GM21737 (cell line): ENCODE measurements around the gene PRR16.
"Not testable (repeated sequence)": the region's sequence is repeated elsewhere in the genome, so short reads cannot be mapped to it uniquely, and the experiment has no call there.

ENCODE experiments used
- ATAC-seq: cut with Tn5 transposase; IDR thresholded peaks from one replicate; pipeline ENCODE4 v1.9.1; 2021; ENCODE audit warnings: mild to moderate bottlenecking, moderate library complexity; ENCODE audit not compliant: unreplicated experiment

Gene PRR16

GRCh38 chr5:120632430-120632829, 168.3 kb downstream of the PRR16 start:
- no peak for ATAC-seq

GRCh38 chr5:120638449-120638848, 174.3 kb downstream of the PRR16 start:
- ATAC-seq = no peak

- ATAC-seq = no peak
These were observed 176.7 kb downstream of the PRR16 start for GRCh38 chr5:120640778-120641177.

GRCh38 chr5:120644516-120644915, 180.4 kb downstream of the PRR16 start:
- no peak for ATAC-seq

DNA sequence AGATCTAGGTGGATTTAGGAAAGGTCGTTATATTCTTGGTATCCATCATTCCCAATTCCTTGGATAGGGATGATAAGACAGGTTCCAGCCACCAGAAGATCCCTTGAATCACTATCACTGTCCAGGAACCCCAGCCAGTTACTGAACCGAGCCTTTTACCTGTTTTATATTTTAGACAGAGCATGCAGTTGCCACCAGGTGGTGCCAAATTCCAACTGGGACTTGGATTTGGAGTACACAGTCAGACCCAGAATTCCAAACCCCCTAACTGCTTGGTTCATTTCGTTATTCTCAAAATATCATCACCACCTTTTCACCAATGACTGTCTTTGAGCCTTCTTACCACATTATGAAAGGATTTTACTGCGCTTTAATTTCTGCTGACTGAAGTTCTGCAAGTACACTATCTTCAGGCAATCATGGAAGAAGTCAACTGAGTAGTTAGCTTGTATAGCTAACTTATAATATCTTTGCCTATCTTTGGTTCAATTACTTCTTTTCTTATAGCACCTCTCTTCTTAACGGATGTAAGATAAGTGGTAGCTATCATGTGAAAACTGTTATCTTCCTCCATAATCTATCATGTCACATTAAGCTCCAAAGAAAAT, 191.8 kb downstream of the PRR16 start:
- ATAC-seq = peak; percentile 65

GRCh38 chr5:120657104-120657503, 193.0 kb downstream of the PRR16 start:
- no peak for ATAC-seq

DNA sequence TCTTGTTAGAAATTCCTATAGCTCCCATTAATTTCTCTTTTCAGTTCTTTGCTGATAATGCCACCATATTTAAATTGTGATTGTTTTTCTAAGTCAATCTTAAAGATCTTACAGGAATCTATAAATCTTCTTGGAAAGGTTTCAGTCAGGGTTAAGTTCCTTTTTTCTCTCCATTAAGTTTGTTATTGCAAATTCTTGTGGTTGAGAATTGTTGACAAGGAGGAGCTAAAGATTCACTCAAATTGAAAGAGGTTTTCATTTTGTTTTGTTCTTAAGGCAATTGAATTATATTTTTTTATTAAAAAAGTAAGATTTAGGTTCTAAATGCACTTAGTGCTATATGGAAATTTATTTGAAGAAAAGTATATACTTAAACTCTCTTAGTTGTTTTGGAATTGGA, 213.4 kb downstream of the PRR16 start:
- ATAC-seq = no peak

GRCh38 chr5:120678279-120678678, 214.2 kb downstream of the PRR16 start:
- ATAC-seq = no peak

GRCh38 chr5:120682851-120683250, 218.8 kb downstream of the PRR16 start:
- ATAC-seq = no peak

DNA sequence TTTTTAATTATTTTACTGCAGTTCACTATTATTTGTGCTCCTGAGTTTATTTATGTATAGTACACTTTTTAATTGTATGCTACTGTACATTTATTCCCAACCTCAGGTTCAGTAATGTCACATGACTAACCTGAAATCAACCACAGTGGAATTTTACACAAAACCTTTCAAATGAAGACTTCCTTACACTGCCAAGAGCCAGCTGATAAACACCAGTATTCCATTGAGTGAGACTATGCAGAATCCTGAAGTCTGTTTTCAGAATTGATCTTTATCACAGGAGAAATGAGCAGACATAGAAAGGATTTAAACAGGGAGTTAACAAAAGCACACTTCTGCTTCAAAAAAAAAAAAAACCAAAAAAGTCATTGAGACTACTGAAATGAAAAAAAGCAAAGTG, 219.5 kb downstream of the PRR16 start:
- ATAC-seq = no peak

DNA sequence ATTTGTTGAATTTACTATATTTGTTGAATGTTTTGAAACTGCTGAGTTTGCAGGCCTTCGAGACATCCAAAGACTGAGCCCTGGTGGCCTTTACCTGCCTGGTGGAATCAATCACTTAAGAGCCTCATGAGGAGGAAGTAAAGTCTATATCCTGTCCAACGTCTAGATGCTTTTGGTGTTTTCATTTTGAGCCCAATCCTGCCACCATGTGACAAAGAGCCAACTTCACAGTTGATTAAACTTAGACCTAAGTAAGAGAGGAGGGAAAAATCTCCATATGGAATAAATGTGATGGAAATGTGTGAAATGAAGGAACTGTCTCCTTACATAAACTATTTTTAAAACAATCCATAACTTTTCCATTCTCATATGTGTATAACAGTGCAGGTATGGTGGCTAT, 220.1 kb downstream of the PRR16 start:
- ATAC-seq = no peak

DNA sequence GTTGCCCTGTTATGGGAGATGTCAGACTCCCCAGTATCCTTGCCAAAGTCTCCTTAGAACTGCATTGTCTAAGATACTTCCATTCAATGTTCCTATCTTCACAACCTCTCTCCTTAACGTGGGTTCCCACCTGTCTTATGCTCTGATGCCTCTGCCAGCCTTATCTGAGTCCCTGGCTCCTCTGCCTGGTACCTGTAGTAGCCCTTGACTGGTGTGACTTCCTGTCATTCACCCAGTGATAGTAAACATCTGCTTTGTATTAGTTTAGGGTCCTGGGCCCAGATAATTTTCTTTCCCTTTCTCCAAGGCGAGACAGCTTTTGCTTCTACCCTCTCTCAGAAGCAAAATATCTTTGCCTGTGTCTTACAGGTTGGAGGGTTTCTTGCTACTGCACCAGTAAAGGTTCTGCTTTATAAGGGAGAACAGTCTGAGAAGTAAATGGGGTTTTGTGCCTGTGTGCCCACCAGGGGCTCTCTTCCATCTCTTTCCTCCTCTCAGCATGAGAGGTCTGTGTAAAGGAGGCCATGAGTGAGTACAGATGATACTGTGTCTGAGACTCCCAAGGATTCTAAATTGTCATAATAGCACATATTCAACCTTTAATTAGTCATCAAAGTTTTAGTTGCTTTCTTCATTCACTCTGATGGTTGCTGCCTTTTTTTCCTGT, 220.8 kb downstream of the PRR16 start:
- no peak for ATAC-seq

- no peak for ATAC-seq
These were observed 226.7 kb downstream of the PRR16 start for GRCh38 chr5:120690621-120691407.

DNA sequence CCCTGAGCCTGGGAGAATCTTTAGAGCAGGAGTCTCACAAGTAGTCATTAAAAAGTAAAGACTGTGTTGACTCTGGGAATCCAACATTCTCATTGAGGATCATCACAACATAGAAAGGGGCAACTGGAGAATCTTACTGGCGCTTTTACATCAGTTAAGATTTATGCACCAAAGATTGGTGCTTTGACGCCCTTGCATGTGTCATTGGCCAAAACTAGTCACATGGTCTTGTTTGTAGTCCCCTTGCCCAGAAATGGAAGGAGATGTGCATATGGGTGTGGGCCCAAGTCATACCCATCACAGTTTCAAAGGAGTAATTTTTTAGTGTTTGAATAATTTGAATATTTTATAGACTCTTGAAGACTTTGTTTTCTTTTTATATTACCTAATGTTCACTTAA, 228.2 kb downstream of the PRR16 start:
- no peak for ATAC-seq

GRCh38 chr5:120695368-120695880, 231.3 kb downstream of the PRR16 start:
- ATAC-seq = no peak

GRCh38 chr5:120697147-120697546, 233.0 kb downstream of the PRR16 start:
- no peak for ATAC-seq

GRCh38 chr5:120697670-120698327, 233.7 kb downstream of the PRR16 start:
- ATAC-seq = not testable (repeated sequence)

GRCh38 chr5:120700653-120701052, 236.6 kb downstream of the PRR16 start:
- not testable (repeated sequence) for ATAC-seq

DNA sequence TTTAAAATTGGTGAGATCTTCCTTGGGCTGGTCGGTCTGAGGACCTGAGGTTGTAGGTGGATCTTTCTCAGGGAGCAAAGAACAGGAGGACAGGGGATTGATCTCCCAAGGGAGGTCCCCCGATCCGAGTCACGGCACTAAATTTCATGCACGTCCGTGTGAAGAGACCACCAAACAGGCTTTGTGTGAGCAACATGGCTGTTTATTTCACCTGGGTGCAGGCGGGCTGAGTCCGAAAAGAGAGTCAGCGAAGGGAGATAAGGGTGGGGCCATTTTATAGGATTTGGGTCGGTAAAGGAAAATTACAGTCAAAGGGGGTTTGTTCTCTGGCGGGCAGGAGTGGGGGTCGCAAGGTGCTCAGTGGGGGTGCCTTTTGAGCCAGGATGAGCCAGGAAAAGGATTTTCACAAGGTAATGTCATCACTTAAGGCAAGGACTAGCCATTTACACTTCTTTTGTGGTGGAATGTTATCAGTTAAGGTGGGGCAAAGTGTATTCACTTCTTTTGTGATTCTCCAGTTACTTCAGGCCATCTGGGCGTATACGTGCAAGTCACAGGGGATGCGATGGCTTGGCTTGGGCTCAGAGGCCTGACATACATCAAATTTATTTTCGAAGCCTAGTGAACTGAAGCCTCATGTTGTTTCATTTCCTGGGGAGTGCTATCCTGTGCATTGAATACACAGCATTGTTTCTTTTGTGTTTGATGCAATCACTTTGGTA, 238.9 kb downstream of the PRR16 start:
- ATAC-seq = not testable (repeated sequence)

DNA sequence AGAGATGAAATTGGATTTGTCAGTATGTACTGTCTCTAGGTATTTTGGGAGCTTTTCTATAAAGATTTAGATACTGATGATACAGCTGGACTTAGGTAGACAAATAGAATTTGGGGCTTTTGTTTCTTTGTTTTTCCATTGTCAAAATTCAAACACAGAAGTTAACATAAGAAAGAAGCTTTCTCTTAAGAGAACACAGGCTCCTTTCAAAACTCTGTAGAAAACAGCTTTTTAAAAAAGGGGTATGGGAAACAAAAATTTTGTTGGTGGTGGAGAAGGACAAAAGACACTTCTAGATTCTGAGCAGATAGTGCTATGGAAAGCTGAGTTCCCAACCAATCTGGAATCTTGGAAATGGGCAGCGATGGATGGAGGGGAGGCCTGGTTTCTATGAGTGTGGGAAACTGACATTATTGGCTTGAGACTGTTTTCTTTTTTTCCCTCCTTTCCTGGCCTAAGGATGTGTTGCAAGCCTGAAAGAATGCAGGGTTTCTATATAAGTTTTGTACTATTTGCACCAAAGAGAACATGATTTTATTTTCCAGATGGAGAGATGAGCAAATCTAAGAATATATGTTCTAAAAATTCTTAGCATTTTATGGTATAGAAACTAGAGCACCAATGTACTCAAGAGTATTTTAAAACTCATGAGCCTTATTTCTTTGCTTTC, 240.0 kb downstream of the PRR16 start:
- no peak for ATAC-seq
